ENCODE measurements around the gene PARVA. TPM values are rescaled to one million over a fixed set of nuclear protein-coding genes. Genes with fewer than 3 reads are reported as not detected.

Gene PARVA
- total RNA-seq, 1 experiment from 2014 or later = 10.4 TPM

DNA sequence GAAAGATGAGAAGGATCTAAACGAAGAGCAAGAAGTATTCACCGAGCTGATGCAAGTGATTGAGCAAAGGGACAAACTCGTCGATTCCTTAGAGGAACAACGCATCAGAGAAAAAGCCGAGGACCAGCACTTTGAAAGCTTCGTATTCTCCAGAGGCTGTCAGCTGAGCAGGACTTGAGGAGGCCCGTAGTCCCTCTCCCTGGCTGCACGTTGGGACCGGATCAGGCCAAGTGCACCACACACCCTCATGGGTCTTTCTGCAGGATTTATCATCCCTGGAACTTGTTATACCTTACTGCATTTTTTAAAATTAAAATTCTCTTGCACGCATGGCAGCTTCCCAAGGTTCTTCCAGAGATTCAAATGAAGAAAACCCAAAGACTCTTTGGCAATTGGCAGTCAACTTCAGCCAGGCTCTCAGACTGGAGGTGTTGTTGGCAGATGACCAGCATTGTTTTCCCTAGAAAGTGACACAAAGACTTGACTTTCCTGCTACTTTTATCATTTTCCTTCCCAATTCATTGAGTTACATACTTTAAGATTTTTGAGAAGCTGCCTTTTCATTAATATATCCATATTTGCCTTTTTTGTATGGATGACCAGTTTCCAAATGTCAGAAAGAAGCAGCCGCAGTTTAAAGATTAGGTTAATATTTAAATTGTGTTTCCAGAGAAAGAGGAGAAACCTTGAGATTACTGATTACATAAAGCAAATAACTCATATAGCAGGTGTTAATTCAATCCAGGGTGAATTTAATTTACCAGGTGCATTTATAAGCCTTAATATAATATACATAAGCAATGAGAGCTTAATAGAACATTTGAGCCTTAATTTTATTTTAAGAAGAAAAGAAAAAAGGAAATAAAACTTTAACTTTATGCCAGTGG is 18.8 kb upstream of the PARVA start:
- no peak for ATAC-seq
- Mint-ChIP-seq H3K27ac (no peak overlapping the region), H3K9me3 (no peaks in the 10 kb centered on the region), H3K36me3 (no peaks in the 10 kb centered on the region), H3K4me3 (no peak overlapping the region), H3K4me1 (peaks cover 14% of the 10 kb centered on the region), H3K27me3 (ENCODE audit: low read depth) (no peaks in the 10 kb centered on the region)
- POLR2A ChIA-PET = interaction anchor here (1.3 kb wide), 1 partner anchor 19 kb away, joined by 4 read pairs; the partner anchor contains the start of gene PARVA
- DNase-seq (ENCODE audit: low spot score) = no peak
- TF ChIP-seq, protein P1, sequence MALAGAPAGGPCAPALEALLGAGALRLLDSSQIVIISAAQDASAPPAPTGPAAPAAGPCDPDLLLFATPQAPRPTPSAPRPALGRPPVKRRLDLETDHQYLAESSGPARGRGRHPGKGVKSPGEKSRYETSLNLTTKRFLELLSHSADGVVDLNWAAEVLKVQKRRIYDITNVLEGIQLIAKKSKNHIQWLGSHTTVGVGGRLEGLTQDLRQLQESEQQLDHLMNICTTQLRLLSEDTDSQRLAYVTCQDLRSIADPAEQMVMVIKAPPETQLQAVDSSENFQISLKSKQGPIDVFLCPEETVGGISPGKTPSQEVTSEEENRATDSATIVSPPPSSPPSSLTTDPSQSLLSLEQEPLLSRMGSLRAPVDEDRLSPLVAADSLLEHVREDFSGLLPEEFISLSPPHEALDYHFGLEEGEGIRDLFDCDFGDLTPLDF (CRISPR knock-in tag; IDR thresholded peaks at IDR 0.05) = no peak
- no peak for TF ChIP-seq GRHL2 (CRISPR knock-in tag; IDR thresholded peaks at IDR 0.05; ENCODE audit: insufficient replicate concordance, severe bottlenecking)
- TF ChIP-seq, protein P2, sequence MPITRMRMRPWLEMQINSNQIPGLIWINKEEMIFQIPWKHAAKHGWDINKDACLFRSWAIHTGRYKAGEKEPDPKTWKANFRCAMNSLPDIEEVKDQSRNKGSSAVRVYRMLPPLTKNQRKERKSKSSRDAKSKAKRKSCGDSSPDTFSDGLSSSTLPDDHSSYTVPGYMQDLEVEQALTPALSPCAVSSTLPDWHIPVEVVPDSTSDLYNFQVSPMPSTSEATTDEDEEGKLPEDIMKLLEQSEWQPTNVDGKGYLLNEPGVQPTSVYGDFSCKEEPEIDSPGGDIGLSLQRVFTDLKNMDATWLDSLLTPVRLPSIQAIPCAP (CRISPR knock-in tag; IDR thresholded peaks at IDR 0.05) = no peak
- no peak for TF ChIP-seq JAZF1 (CRISPR knock-in tag; IDR thresholded peaks at IDR 0.05)
- no peak for TF ChIP-seq CREM (CRISPR knock-in tag; IDR thresholded peaks at IDR 0.05)
- no peak for TF ChIP-seq FOXK1 (CRISPR knock-in tag; IDR thresholded peaks at IDR 0.05)
- TF ChIP-seq, protein P3, sequence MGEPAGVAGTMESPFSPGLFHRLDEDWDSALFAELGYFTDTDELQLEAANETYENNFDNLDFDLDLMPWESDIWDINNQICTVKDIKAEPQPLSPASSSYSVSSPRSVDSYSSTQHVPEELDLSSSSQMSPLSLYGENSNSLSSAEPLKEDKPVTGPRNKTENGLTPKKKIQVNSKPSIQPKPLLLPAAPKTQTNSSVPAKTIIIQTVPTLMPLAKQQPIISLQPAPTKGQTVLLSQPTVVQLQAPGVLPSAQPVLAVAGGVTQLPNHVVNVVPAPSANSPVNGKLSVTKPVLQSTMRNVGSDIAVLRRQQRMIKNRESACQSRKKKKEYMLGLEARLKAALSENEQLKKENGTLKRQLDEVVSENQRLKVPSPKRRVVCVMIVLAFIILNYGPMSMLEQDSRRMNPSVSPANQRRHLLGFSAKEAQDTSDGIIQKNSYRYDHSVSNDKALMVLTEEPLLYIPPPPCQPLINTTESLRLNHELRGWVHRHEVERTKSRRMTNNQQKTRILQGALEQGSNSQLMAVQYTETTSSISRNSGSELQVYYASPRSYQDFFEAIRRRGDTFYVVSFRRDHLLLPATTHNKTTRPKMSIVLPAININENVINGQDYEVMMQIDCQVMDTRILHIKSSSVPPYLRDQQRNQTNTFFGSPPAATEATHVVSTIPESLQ (CRISPR knock-in tag; IDR thresholded peaks at IDR 0.05) = no peak
- TF ChIP-seq, protein P4, sequence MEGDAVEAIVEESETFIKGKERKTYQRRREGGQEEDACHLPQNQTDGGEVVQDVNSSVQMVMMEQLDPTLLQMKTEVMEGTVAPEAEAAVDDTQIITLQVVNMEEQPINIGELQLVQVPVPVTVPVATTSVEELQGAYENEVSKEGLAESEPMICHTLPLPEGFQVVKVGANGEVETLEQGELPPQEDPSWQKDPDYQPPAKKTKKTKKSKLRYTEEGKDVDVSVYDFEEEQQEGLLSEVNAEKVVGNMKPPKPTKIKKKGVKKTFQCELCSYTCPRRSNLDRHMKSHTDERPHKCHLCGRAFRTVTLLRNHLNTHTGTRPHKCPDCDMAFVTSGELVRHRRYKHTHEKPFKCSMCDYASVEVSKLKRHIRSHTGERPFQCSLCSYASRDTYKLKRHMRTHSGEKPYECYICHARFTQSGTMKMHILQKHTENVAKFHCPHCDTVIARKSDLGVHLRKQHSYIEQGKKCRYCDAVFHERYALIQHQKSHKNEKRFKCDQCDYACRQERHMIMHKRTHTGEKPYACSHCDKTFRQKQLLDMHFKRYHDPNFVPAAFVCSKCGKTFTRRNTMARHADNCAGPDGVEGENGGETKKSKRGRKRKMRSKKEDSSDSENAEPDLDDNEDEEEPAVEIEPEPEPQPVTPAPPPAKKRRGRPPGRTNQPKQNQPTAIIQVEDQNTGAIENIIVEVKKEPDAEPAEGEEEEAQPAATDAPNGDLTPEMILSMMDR (IDR thresholded peaks at IDR 0.05) = no peak
- TF ChIP-seq, protein P5, sequence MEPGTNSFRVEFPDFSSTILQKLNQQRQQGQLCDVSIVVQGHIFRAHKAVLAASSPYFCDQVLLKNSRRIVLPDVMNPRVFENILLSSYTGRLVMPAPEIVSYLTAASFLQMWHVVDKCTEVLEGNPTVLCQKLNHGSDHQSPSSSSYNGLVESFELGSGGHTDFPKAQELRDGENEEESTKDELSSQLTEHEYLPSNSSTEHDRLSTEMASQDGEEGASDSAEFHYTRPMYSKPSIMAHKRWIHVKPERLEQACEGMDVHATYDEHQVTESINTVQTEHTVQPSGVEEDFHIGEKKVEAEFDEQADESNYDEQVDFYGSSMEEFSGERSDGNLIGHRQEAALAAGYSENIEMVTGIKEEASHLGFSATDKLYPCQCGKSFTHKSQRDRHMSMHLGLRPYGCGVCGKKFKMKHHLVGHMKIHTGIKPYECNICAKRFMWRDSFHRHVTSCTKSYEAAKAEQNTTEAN (CRISPR knock-in tag; IDR thresholded peaks at IDR 0.05) = no peak
- TF ChIP-seq RORB (CRISPR knock-in tag; IDR thresholded peaks at IDR 0.05) = no peak
- TF ChIP-seq ZNF317 (CRISPR knock-in tag; IDR thresholded peaks at IDR 0.05; ENCODE audit: borderline replicate concordance, low read depth) = no peak
- TF ChIP-seq, protein P6, sequence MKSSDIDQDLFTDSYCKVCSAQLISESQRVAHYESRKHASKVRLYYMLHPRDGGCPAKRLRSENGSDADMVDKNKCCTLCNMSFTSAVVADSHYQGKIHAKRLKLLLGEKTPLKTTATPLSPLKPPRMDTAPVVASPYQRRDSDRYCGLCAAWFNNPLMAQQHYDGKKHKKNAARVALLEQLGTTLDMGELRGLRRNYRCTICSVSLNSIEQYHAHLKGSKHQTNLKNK (CRISPR knock-in tag; IDR thresholded peaks at IDR 0.05) = no peak
- TF ChIP-seq TP53 (CRISPR knock-in tag; IDR thresholded peaks at IDR 0.05) = no peak
- TF ChIP-seq ZNF121 (CRISPR knock-in tag; IDR thresholded peaks at IDR 0.05) = no peak
- TF ChIP-seq, protein P7, sequence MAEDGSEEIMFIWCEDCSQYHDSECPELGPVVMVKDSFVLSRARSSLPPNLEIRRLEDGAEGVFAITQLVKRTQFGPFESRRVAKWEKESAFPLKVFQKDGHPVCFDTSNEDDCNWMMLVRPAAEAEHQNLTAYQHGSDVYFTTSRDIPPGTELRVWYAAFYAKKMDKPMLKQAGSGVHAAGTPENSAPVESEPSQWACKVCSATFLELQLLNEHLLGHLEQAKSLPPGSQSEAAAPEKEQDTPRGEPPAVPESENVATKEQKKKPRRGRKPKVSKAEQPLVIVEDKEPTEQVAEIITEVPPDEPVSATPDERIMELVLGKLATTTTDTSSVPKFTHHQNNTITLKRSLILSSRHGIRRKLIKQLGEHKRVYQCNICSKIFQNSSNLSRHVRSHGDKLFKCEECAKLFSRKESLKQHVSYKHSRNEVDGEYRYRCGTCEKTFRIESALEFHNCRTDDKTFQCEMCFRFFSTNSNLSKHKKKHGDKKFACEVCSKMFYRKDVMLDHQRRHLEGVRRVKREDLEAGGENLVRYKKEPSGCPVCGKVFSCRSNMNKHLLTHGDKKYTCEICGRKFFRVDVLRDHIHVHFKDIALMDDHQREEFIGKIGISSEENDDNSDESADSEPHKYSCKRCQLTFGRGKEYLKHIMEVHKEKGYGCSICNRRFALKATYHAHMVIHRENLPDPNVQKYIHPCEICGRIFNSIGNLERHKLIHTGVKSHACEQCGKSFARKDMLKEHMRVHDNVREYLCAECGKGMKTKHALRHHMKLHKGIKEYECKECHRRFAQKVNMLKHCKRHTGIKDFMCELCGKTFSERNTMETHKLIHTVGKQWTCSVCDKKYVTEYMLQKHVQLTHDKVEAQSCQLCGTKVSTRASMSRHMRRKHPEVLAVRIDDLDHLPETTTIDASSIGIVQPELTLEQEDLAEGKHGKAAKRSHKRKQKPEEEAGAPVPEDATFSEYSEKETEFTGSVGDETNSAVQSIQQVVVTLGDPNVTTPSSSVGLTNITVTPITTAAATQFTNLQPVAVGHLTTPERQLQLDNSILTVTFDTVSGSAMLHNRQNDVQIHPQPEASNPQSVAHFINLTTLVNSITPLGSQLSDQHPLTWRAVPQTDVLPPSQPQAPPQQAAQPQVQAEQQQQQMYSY (CRISPR knock-in tag; IDR thresholded peaks at IDR 0.05) = no peak
- TF ChIP-seq, protein P8, sequence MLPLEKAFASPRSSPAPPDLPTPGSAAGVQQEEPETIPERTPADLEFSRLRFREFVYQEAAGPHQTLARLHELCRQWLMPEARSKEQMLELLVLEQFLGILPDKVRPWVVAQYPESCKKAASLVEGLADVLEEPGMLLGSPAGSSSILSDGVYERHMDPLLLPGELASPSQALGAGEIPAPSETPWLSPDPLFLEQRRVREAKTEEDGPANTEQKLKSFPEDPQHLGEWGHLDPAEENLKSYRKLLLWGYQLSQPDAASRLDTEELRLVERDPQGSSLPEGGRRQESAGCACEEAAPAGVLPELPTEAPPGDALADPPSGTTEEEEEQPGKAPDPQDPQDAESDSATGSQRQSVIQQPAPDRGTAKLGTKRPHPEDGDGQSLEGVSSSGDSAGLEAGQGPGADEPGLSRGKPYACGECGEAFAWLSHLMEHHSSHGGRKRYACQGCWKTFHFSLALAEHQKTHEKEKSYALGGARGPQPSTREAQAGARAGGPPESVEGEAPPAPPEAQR (CRISPR knock-in tag; IDR thresholded peaks at IDR 0.05) = no peak
- CTCF ChIA-PET = no interaction called here

Data from WTC11 (cell line).